ENCODE data around the gene SLC26A2.

DNA sequence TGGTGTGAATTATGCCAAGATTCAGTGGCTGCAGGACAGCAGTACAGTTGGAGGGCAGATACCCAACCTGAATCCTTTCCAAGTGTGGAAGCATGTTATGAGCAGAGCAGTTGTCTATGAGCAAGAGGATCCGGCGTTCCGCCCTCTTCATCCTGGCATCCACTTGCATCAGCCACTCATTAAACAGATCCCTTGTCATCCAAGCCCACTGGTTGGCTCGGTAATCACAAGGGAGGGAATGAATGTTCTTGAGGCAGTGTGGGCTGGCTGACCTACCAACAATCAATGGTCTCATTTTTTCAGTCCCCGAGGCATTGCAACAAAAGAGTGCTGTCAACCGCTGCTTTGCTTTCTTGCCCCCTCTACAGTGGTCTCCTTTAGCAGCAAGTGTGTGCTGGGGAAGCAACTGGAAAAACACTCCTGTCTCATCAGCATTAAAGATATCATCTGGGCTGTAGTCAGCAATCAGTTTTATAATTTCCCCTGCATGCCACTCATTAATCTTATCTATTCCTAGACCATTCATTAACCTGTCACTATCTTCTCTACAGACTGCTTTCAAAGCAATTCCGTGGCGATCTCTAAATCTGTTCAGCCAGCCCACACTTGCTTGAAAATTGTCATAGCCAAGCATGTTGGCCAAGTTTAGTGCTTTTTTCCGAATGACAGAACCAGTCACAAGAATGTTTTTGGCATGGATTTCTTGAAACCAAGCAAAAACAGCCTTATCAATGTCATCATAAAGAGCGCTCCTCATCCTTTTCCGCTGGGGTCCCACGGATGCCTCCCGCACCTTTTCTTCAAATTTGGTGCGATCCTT, 35.0 kb downstream of the SLC26A2 start:
- TF ChIP-seq, protein P1, sequence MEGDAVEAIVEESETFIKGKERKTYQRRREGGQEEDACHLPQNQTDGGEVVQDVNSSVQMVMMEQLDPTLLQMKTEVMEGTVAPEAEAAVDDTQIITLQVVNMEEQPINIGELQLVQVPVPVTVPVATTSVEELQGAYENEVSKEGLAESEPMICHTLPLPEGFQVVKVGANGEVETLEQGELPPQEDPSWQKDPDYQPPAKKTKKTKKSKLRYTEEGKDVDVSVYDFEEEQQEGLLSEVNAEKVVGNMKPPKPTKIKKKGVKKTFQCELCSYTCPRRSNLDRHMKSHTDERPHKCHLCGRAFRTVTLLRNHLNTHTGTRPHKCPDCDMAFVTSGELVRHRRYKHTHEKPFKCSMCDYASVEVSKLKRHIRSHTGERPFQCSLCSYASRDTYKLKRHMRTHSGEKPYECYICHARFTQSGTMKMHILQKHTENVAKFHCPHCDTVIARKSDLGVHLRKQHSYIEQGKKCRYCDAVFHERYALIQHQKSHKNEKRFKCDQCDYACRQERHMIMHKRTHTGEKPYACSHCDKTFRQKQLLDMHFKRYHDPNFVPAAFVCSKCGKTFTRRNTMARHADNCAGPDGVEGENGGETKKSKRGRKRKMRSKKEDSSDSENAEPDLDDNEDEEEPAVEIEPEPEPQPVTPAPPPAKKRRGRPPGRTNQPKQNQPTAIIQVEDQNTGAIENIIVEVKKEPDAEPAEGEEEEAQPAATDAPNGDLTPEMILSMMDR (IDR thresholded peaks at IDR 0.05), result no peak
- no peak for TF ChIP-seq POLR2A (IDR thresholded peaks at IDR 0.05)

All from heart left ventricle (tissue), 13 donors.